Brain microvascular endothelial cell (primary cell): ENCODE data around the gene DENND4B.

Experiments used
- DNase-seq: peaks from one replicate; pipeline ENCODE4 v3.0.0-alpha.2; 2020
- H3K27ac ChIP-seq: fragments of 250-450 bp; sonication (Bioruptor Pico); 2 replicates; pipeline ENCODE4 v1.5.1; 2020; ENCODE audit warnings: mild to moderate bottlenecking, moderate library complexity
- H3K27me3 ChIP-seq: fragments of 250-450 bp; sonication (Bioruptor Pico); replicated peaks from 2 replicates; pipeline ENCODE4 v1.5.1; 2020; ENCODE audit warnings: mild to moderate bottlenecking
- H3K36me3 ChIP-seq: fragments of 250-450 bp; sonication (Bioruptor Pico); replicated peaks from 2 replicates; pipeline ENCODE4 v1.5.1; 2020; ENCODE audit warnings: mild to moderate bottlenecking
- H3K4me3 ChIP-seq: 2 replicates; pipeline ENCODE4 v1.5.1; 2011; ENCODE audit warnings: low read depth, mild to moderate bottlenecking, control low read depth, low read length, moderate library complexity
- in situ Hi-C: cut with HindIII; loops from 2 replicates; pipeline ENCODE4 v1.10.0; 2017; ENCODE audit warnings: low sequenced_read_pairs, low pct_ligation_motif_present
- TF ChIP-seq, protein P1 (sequence below): IDR thresholded peaks from 2 replicates; pipeline ENCODE4 v1.5.1; 2011; ENCODE audit warnings: low read depth, mild to moderate bottlenecking, moderate library complexity, low read length, control low read depth, inconsistent platforms; ENCODE audit errors: missing control alignments

DENND4B gene, protein sequence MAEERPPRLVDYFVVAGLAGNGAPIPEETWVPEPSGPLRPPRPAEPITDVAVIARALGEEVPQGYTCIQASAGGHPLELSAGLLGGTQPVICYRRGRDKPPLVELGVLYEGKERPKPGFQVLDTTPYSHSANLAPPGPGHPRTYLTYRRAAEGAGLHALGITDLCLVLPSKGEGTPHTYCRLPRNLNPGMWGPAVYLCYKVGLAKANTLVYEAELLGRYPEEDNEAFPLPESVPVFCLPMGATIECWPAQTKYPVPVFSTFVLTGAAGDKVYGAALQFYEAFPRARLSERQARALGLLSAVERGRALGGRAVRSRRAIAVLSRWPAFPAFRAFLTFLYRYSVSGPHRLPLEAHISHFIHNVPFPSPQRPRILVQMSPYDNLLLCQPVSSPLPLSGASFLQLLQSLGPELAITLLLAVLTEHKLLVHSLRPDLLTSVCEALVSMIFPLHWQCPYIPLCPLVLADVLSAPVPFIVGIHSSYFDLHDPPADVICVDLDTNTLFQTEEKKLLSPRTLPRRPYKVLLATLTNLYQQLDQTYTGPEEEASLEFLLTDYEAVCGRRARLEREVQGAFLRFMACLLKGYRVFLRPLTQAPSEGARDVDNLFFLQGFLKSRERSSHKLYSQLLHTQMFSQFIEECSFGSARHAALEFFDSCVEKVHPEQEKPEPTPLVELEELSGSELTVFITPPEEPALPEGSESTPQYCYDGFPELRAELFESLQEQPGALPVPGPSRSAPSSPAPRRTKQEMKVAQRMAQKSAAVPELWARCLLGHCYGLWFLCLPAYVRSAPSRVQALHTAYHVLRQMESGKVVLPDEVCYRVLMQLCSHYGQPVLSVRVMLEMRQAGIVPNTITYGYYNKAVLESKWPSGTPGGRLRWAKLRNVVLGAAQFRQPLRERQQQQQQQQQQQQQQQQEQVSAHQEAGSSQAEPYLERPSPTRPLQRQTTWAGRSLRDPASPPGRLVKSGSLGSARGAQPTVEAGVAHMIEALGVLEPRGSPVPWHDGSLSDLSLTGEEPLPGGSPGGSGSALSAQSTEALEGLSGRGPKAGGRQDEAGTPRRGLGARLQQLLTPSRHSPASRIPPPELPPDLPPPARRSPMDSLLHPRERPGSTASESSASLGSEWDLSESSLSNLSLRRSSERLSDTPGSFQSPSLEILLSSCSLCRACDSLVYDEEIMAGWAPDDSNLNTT (N-terminal part only)

DNA sequence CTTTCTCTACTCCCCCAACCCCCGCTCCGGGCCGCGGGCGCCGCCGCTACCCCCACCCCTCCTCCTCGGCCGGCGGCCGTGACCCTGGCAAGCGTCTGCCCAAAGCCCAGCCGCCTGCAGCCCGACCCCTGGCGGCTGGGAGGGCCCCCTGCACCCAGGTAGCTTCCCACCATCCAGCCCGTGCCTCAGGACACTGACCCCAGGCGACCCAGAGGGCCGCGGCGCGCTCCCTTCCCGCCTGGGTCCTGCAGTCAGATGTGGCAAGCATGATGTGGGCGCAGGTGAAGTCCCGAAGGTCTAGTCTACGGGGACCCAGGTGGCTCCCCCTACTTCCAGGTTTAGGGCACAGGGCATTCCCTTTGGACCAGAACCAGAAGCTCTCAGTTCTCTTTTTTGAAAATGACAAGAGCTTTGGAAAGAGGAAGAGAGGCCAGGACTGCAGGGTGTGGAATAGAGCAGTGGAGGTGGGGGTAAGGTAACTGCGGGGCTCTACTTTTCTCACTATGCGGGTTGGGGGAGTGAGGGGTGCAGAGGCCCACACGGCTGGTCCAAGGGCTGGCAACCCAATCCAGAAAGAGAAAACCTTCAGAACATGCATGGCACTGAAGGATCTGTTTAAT, at the start of gene DENND4B:
Gene DENND4B (minus strand): TSS at position 97 of the 620 bp plus-strand sequence. CDS start 2,344 bp downstream, outside the sequence.
- TF ChIP-seq, protein P1, sequence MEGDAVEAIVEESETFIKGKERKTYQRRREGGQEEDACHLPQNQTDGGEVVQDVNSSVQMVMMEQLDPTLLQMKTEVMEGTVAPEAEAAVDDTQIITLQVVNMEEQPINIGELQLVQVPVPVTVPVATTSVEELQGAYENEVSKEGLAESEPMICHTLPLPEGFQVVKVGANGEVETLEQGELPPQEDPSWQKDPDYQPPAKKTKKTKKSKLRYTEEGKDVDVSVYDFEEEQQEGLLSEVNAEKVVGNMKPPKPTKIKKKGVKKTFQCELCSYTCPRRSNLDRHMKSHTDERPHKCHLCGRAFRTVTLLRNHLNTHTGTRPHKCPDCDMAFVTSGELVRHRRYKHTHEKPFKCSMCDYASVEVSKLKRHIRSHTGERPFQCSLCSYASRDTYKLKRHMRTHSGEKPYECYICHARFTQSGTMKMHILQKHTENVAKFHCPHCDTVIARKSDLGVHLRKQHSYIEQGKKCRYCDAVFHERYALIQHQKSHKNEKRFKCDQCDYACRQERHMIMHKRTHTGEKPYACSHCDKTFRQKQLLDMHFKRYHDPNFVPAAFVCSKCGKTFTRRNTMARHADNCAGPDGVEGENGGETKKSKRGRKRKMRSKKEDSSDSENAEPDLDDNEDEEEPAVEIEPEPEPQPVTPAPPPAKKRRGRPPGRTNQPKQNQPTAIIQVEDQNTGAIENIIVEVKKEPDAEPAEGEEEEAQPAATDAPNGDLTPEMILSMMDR = peak; percentile 84
- peaks cover 37% of the 10 kb centered on the region for H3K36me3 ChIP-seq
- no peak for DNase-seq
- H3K27me3 ChIP-seq = no peaks in the 10 kb centered on the region
- H3K27ac ChIP-seq = peak within 1 kb of the TSS; percentile 81
- peak within 1 kb of the TSS; percentile 79 for H3K4me3 ChIP-seq
- in situ Hi-C loops = no loop called here

DNA sequence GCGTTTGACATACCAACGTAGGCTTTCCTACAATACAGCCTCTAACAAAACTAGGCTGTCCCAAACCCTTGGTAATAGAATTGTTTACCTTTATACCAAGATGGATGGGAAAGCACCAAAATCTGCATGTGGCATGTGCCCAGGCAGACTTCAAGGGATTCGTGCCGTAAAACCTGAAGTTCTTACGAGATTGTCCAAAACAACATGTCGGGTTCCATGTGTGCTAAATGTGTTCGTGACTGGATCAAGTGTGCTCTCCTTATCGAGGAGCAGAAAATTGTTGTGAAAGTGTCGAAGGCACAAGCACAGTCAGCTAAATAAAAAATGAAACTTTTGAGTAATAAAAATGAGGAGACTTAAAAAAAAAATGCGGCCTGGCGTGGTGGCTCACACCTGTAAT, 49.1 kb upstream of the DENND4B start:
- TF ChIP-seq, protein P1 = no peak
- in situ Hi-C loops = no loop called here
- peaks cover 28% of the 10 kb centered on the region for H3K36me3 ChIP-seq
- no peak for DNase-seq
- no peaks in the 10 kb centered on the region for H3K27me3 ChIP-seq
- no peak overlapping the region for H3K27ac ChIP-seq
- no peak overlapping the region for H3K4me3 ChIP-seq

DNA sequence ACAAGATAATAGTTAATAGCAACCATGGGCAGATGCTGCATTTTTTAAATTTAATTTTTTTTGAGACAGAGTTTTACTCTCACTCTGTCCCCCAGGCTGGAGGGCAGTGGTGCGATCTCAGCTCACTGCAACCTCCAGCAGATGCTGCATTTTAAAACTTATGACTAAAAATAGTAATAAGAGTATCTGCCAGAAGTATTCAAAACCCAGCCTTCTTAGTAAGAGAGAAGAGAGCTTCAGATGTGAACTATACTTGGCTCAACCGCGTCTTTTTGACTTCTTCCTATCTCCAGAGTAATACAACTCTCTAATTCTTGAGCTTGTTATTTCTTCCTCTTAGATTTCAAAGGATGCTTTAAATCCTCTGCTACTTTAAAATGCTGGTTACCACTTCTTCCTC, 48.7 kb upstream of the DENND4B start:
- Histone ChIP-seq H3K36me3 (peaks cover 28% of the 10 kb centered on the region), H3K27me3 (no peaks in the 10 kb centered on the region), H3K27ac (no peak overlapping the region), H3K4me3 (no peak overlapping the region)
- TF ChIP-seq, protein P1 = no peak
- in situ Hi-C loops = no loop called here
- no peak for DNase-seq

DNA sequence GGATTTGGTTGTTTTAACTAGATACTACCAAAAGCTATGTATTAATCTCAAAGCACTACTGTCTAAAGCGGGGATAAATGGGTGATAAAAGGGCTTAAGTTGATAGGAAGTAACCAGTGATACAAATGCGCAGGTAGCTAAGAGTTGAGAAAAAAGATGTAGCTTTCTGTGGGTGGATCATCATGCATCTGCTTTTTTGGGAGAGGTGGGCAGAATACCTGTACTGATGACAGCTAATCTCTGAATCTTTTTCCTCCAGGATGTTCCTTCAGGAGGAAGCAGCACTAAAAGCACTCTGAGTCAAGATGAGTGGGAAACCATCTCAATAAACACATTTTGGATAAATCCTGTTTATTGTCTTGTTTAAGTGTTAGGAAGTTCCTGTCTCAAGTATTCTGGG, 45.3 kb upstream of the DENND4B start:
- TF ChIP-seq, protein P1 = no peak
- Histone ChIP-seq H3K27me3 (no peaks in the 10 kb centered on the region), H3K4me3 (peak overlapping the region; percentile 97), H3K36me3 (peaks cover 28% of the 10 kb centered on the region), H3K27ac (no peak overlapping the region)
- no peak for DNase-seq
- in situ Hi-C loops = no loop called here

DNA sequence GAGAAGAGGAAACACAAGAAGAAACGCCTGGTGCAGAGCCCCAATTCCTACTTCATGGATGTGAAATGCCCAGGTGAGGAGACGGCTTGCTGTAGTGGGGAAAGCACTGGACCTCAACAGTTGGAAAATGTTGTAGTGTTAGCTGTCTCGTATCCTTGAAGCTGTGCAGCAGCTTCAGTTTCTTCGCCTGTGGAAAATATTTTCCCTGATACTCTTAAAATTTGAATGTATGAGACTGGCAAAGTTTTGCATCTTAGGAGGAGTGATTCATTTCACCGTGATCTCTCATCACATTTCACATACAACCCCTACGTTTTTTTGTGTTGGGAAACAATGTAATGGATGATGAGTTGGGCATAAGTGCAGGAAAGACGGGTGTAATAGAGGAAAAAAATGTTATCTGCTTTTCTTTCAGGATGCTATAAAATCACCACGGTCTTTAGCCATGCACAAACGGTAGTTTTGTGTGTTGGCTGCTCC, 44.7 kb upstream of the DENND4B start:
- Histone ChIP-seq H3K27me3 (no peaks in the 10 kb centered on the region), H3K36me3 (peaks cover 28% of the 10 kb centered on the region), H3K4me3 (peak overlapping the region; percentile 97), H3K27ac (peak overlapping the region; percentile 92)
- DNase-seq = no peak
- in situ Hi-C loops = no loop called here
- TF ChIP-seq, protein P1 = no peak
